ENCODE results near the gene IDI1. TPM values are rescaled to one million over a fixed set of nuclear protein-coding genes. Genes with fewer than 3 reads are reported as not detected.

Gene IDI1
- total RNA-seq, 3 donors from 2014 or later: 37.7 to 71.2 (median 65.8) TPM

DNA sequence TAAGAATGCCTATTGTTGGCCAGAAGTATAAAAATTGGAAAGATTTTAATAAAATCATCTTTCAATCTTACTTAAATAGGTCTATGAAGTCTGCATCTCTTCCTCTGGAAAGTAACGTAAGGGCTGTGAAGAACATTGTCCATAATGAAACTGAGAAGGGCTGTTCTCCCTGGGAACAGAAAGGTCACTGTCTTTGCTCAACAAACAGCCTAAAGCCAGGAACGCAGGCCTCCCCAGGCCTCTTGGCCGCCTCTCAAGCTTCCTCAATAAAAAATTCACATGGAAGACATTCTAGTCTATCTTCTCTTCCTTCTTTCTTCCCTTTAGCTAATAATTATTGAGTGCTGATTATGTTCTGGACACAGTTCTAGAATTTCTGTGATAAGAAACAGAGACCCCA, 14.2 kb downstream of the IDI1 start:
- no peaks in the 10 kb centered on the region for H3K4me1 ChIP-seq (ENCODE audit: low read depth)
- intact Hi-C loops (cut with DNase I, micrococcal nuclease): no loop called here
- ATAC-seq (no peak), DNase-seq (no peak)
- no peaks in the 10 kb centered on the region for H3K36me3 ChIP-seq (ENCODE audit: low read depth)
- TF ChIP-seq, protein P1, sequence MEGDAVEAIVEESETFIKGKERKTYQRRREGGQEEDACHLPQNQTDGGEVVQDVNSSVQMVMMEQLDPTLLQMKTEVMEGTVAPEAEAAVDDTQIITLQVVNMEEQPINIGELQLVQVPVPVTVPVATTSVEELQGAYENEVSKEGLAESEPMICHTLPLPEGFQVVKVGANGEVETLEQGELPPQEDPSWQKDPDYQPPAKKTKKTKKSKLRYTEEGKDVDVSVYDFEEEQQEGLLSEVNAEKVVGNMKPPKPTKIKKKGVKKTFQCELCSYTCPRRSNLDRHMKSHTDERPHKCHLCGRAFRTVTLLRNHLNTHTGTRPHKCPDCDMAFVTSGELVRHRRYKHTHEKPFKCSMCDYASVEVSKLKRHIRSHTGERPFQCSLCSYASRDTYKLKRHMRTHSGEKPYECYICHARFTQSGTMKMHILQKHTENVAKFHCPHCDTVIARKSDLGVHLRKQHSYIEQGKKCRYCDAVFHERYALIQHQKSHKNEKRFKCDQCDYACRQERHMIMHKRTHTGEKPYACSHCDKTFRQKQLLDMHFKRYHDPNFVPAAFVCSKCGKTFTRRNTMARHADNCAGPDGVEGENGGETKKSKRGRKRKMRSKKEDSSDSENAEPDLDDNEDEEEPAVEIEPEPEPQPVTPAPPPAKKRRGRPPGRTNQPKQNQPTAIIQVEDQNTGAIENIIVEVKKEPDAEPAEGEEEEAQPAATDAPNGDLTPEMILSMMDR (IDR thresholded peaks at IDR 0.05): no peak
- no peaks in the 10 kb centered on the region for H3K9me3 ChIP-seq
- no peak overlapping the region for H3K4me3 ChIP-seq

DNA sequence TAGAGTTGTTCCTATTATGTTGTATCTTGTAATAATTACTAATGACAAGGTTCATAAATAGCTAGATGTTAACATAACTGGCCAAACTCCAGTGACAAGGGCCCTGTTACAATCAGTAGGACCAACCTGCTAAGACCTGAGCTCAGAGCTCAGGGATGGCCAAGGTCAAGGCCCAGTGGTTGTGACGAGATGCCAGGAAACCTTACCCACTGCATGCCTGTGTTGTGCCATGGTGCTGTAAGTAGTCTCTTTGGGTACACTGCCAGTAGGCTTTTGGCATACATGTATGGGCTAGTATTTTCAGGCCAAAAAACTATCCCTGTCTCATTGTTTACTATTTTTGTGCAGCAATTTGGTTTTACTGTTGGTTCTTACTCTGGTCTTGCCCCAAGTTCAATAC, 15.3 kb downstream of the IDI1 start:
- no peaks in the 10 kb centered on the region for H3K36me3 ChIP-seq (ENCODE audit: low read depth)
- no peaks in the 10 kb centered on the region for H3K9me3 ChIP-seq
- intact Hi-C loops (cut with DNase I, micrococcal nuclease): no loop called here
- TF ChIP-seq, protein P1 (IDR thresholded peaks at IDR 0.05): no peak
- DNase-seq: no peak
- no peak for ATAC-seq
- H3K4me3 ChIP-seq: no peak overlapping the region
- H3K4me1 ChIP-seq (ENCODE audit: low read depth): no peaks in the 10 kb centered on the region

DNA sequence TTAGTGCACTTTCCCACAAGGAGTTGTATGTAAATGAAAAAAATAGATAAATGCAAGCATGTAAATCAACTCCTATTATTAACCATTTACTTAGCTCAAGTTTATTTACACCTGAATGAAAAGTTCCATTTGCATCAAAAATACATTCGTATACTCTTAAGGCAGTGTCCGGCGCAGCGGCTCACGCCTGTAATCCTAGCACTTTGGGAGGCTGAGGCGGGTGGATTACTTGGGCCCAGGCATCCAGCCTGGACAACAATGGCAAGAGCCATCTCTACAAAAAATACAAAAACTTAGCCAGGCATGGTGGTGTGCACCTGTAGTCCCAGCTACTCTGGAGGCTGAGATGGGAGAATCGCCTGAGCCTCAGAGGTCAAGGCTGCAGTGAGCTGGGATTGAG, 19.1 kb downstream of the IDI1 start:
- H3K4me1 ChIP-seq (ENCODE audit: low read depth): no peaks in the 10 kb centered on the region
- DNase-seq: no peak
- H3K4me3 ChIP-seq: no peak overlapping the region
- H3K9me3 ChIP-seq: no peaks in the 10 kb centered on the region
- H3K36me3 ChIP-seq (ENCODE audit: low read depth): no peaks in the 10 kb centered on the region
- intact Hi-C loops (cut with DNase I, micrococcal nuclease): no loop called here
- TF ChIP-seq, protein P1 (IDR thresholded peaks at IDR 0.05): no peak
- no peak for ATAC-seq

DNA sequence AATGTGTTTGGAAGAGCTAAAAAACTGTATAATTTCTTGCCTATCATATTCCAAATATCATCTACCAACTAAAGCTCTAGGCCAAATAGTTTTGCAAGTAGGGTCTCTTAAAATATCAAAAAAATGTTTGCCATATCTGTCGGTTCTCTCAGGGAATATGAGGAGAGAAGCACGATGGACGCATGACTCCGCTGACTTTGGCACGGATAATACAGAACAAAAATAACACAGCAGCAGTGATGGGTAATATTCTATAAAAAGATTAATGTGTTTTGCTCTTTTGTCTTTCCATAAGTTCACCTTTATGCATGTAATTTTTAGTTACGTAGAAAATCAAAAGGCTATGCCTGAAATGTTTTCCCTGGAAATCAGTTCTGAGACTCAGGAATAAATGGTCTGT, 22.3 kb downstream of the IDI1 start:
- no peaks in the 10 kb centered on the region for H3K4me1 ChIP-seq (ENCODE audit: low read depth)
- no peaks in the 10 kb centered on the region for H3K9me3 ChIP-seq
- TF ChIP-seq, protein P1 (IDR thresholded peaks at IDR 0.05): no peak
- H3K36me3 ChIP-seq (ENCODE audit: low read depth): no peaks in the 10 kb centered on the region
- ATAC-seq (no peak), DNase-seq (no peak)
- H3K4me3 ChIP-seq: no peak overlapping the region
- intact Hi-C loops (cut with DNase I, micrococcal nuclease): no loop called here

DNA sequence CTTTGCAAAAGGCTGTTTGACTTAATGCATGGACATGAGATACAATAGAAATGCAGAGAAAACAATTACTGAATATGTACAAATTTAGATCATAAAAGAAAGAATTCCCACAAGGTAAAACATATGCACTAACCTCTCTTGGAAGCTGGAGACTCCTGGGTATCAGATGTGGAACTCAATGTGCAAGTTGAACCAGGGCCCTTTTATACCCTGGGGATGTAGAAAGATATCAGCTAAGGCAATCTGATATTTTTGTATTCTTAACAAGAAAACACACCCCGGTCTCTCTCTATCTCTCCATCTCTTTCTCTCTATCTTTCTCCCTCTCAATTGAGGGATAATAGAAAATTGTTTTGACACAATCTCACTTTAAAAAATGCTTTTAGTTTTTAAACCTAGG, 23.2 kb downstream of the IDI1 start, which contains the start of gene IDI2:
IDI2 (minus strand) TSS at position 177 of the 400 bp plus-strand sequence. CDS start 1,136 bp downstream, outside the sequence.
- H3K36me3 ChIP-seq (ENCODE audit: low read depth): no peaks in the 10 kb centered on the region
- no peaks in the 10 kb centered on the region for H3K9me3 ChIP-seq
- DNase-seq (no peak), ATAC-seq (no peak)
- TF ChIP-seq, protein P1 (IDR thresholded peaks at IDR 0.05): no peak
- no peaks in the 10 kb centered on the region for H3K4me1 ChIP-seq (ENCODE audit: low read depth)
- intact Hi-C loops (cut with DNase I, micrococcal nuclease): no loop called here
- H3K4me3 ChIP-seq: no peak within 1 kb of the TSS

DNA sequence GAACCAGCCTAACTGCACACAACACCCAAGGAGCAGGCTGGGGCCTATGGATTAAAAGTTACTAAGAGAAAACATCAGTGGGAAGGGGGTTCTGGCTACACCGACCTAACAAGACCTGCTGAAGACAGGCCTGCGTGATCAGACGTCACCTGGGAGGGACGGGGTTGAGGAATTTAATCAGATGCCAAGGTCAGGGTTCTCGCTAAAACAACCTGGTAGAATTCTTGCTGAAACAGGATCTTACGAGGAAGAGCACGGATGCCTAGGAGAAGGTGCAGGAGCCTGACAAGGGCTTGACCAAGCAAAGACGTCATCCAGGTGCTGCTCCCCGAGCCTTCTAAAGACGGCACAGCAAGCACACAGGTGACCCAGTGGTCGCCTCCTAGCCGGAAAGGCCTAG, 24.8 kb downstream of the IDI1 start:
- DNase-seq (no peak), ATAC-seq (no peak)
- no peaks in the 10 kb centered on the region for H3K4me1 ChIP-seq (ENCODE audit: low read depth)
- H3K36me3 ChIP-seq (ENCODE audit: low read depth): no peaks in the 10 kb centered on the region
- no peak overlapping the region for H3K4me3 ChIP-seq
- intact Hi-C loops (cut with DNase I, micrococcal nuclease): no loop called here
- TF ChIP-seq, protein P1 (IDR thresholded peaks at IDR 0.05): no peak
- no peaks in the 10 kb centered on the region for H3K9me3 ChIP-seq

Data from mucosa of descending colon (tissue), 3 donors.